Nephron progenitor cell (in vitro differentiated cells): ENCODE data around the gene P3H3.
A peak's percentile ranks its signal among the peaks of the same experiment; 100 is the strongest.

Source experiments
- DNase-seq: peaks from one replicate; pipeline ENCODE4 v3.0.0; 2021
- H3K27ac Mint-ChIP-seq: 2 replicates; pipeline ENCODE4 v1.8.0; 2021; ENCODE audit warnings: mild to moderate bottlenecking, moderate library complexity, mixed read lengths
- H3K27me3 Mint-ChIP-seq: 2 replicates; pipeline ENCODE4 v1.8.0; 2021; ENCODE audit warnings: mild to moderate bottlenecking, low read depth, mixed read lengths; ENCODE audit not compliant: poor library complexity
- H3K36me3 Mint-ChIP-seq: 2 replicates; pipeline ENCODE4 v1.8.0; 2021; ENCODE audit warnings: low read depth, mixed read lengths
- H3K4me1 Mint-ChIP-seq: 2 replicates; pipeline ENCODE4 v1.8.0; 2021; ENCODE audit warnings: mixed read lengths
- H3K4me3 Mint-ChIP-seq: 2 replicates; pipeline ENCODE4 v1.8.0; 2021; ENCODE audit warnings: mild to moderate bottlenecking, moderate library complexity, mixed read lengths
- H3K9me3 Mint-ChIP-seq: 2 replicates; pipeline ENCODE4 v1.8.0; 2021; ENCODE audit warnings: mild to moderate bottlenecking, moderate library complexity, mixed read lengths
- TF ChIP-seq, protein P1 (sequence below): fragments of 200-600 bp; sonication (generic); IDR thresholded peaks from 2 replicates; pipeline ENCODE4 v1.5.0; 2021; ENCODE audit warnings: antibody characterized with exemption

The P3H3 gene

DNA sequence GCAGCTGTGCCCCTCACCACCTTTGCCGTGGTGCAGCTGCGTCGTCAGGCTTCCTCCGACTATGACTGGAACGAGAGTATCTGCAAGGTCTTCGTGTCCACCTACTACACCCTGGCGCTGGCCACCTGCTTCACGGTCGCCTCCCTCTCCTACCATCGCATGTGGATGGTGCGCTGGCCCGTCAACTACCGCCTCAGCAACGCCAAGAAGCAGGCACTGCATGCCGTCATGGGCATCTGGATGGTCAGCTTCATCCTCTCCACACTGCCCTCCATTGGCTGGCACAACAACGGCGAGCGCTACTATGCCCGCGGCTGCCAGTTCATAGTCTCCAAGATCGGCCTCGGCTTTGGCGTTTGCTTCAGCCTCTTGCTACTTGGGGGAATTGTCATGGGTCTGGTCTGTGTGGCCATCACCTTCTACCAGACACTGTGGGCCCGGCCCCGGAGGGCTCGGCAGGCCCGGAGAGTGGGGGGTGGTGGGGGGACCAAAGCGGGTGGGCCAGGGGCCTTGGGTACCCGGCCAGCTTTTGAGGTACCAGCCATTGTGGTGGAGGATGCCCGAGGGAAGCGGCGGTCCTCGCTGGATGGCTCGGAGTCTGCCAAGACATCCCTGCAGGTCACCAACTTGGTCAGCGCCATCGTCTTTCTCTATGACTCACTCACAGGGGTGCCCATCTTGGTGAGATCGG lies 4.0 kb upstream of the P3H3 start:
- peak overlapping the region; percentile 77 for H3K4me3 Mint-ChIP-seq
- peaks cover 12% of the 10 kb centered on the region for H3K36me3 Mint-ChIP-seq
- H3K4me1 Mint-ChIP-seq = peaks cover 88% of the 10 kb centered on the region
- H3K9me3 Mint-ChIP-seq = no peaks in the 10 kb centered on the region
- DNase-seq = no peak
- H3K27ac Mint-ChIP-seq = no peak overlapping the region
- peaks cover 16% of the 10 kb centered on the region for H3K27me3 Mint-ChIP-seq
- TF ChIP-seq, protein P1, sequence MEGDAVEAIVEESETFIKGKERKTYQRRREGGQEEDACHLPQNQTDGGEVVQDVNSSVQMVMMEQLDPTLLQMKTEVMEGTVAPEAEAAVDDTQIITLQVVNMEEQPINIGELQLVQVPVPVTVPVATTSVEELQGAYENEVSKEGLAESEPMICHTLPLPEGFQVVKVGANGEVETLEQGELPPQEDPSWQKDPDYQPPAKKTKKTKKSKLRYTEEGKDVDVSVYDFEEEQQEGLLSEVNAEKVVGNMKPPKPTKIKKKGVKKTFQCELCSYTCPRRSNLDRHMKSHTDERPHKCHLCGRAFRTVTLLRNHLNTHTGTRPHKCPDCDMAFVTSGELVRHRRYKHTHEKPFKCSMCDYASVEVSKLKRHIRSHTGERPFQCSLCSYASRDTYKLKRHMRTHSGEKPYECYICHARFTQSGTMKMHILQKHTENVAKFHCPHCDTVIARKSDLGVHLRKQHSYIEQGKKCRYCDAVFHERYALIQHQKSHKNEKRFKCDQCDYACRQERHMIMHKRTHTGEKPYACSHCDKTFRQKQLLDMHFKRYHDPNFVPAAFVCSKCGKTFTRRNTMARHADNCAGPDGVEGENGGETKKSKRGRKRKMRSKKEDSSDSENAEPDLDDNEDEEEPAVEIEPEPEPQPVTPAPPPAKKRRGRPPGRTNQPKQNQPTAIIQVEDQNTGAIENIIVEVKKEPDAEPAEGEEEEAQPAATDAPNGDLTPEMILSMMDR = no peak

DNA sequence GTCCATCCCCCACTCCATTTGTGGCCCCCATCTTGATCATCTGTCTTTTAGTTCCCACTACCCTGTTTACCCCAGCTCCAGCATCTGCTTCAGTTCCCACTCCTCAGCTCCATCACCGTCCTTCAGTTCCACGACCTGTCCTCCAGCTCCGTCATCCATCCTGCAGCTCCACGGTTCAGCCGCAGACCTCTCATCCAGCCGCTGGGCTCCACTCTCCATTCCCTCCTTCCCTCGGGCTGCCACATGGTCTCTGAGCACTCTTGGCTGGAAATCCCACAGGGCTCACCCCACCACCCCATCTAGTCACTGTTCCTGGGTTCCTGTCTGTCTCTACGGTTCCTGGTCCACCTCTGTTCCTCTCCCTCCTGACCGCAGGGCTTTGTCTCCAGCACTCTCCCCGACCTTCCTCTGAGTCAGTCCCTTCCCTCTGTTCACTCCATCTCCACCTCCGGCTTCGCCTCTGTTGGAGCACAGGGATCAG lies 3.3 kb upstream of the P3H3 start:
- Mint-ChIP-seq H3K4me3 (peak overlapping the region; percentile 77), H3K36me3 (peaks cover 12% of the 10 kb centered on the region), H3K27me3 (peaks cover 16% of the 10 kb centered on the region), H3K9me3 (no peaks in the 10 kb centered on the region), H3K4me1 (peaks cover 88% of the 10 kb centered on the region), H3K27ac (no peak overlapping the region)
- TF ChIP-seq, protein P1 = no peak
- no peak for DNase-seq

DNA sequence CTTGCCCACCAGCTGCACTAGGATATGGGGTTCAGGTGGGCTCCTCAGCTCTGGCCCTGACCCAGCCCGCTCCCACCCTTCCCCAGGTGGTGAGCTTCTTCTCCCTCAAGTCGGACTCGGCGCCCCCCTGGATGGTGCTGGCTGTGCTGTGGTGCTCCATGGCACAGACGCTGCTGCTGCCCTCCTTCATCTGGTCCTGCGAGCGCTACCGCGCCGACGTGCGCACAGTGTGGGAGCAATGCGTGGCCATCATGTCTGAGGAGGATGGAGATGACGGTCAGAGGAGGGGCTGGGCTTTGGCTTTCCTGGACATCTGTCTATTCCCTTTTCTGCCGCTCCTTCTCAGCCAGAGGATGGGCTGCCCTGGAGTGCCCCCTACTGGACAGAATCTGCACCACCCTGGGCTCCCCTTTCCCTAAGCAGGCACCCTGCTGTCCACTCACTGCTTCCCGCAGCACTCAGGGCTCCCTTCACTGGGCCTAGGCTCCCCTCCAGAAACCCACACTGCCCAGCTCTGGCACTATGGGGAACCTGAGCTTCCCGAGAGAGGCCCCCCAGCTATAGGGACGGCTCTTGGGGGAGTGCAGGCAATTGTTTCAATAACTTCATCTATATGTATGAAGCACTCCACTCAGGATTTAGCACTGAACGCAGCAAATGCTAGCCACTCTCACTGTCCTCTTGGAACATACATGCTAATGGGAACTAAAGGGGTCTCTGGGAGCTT lies 2.6 kb upstream of the P3H3 start:
- H3K27me3 Mint-ChIP-seq = peaks cover 16% of the 10 kb centered on the region
- peak overlapping the region; percentile 77 for H3K4me3 Mint-ChIP-seq
- peaks cover 88% of the 10 kb centered on the region for H3K4me1 Mint-ChIP-seq
- no peak overlapping the region for H3K27ac Mint-ChIP-seq
- peak; percentile 95 for DNase-seq
- TF ChIP-seq, protein P1 = peak; percentile 95
- H3K9me3 Mint-ChIP-seq = no peaks in the 10 kb centered on the region
- H3K36me3 Mint-ChIP-seq = peaks cover 12% of the 10 kb centered on the region

DNA sequence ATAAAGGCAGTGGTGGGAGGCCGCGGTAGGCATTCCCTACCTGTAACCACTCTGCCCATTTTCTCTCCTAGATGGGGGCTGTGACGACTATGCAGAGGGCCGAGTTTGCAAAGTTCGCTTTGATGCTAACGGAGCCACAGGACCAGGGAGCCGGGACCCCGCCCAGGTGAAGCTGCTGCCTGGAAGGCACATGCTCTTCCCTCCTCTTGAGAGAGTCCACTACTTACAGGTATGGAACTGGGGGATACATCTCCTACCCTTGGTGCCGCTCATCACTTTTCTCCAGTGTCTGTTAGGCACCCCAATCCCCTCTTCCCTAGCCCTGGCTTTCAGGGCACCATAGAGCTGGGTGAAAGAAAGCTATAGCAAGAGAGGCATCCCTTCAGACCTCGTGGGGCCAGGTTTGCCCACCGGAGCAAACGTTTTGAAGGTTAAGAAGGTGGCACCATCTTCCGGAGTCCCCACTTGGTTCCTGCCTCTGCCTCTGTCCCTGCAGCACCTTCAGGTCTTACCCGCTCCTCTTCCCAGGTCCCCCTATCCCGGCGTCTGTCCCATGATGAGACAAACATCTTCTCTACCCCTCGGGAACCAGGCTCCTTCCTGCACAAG lies 2.0 kb upstream of the P3H3 start:
- H3K27ac Mint-ChIP-seq = no peak overlapping the region
- H3K4me3 Mint-ChIP-seq = no peak overlapping the region
- H3K4me1 Mint-ChIP-seq = peaks cover 88% of the 10 kb centered on the region
- H3K27me3 Mint-ChIP-seq = peaks cover 16% of the 10 kb centered on the region
- peaks cover 17% of the 10 kb centered on the region for H3K36me3 Mint-ChIP-seq
- no peak for DNase-seq
- no peaks in the 10 kb centered on the region for H3K9me3 Mint-ChIP-seq
- TF ChIP-seq, protein P1 = no peak

DNA sequence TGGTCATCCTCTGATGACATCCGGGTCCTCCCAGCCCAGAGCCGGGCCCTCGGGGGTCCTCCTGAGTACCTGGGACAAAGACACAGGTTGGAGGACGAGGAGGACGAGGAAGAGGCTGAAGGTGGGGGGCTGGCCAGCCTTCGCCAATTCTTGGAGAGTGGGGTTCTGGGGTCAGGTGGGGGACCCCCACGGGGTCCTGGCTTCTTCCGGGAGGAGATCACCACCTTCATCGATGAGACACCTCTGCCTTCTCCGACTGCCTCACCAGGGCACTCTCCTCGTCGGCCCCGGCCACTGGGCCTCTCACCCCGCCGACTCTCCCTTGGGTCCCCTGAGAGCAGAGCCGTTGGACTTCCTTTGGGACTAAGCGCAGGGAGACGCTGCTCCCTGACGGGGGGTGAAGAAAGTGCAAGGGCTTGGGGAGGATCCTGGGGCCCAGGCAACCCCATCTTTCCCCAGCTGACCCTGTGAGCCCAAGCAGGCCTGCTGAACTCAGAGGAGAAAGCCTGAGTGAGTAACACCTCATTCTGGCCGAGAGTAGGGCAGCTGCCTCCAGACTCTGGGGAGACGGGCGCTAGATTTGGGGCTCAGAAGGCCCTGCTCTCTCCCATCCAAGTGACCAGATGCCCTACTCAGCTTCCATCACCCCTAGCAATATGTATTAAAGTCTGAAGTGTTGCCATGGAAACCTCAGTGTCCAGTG lies 1.3 kb upstream of the P3H3 start:
- peak overlapping the region; percentile 78 for H3K4me3 Mint-ChIP-seq
- peak overlapping the region; percentile 68 for H3K27ac Mint-ChIP-seq
- peaks cover 16% of the 10 kb centered on the region for H3K27me3 Mint-ChIP-seq
- H3K4me1 Mint-ChIP-seq = peaks cover 88% of the 10 kb centered on the region
- TF ChIP-seq, protein P1 = no peak
- H3K9me3 Mint-ChIP-seq = no peaks in the 10 kb centered on the region
- no peak for DNase-seq
- peaks cover 24% of the 10 kb centered on the region for H3K36me3 Mint-ChIP-seq
